Calu3 (cell line): ENCODE measurements around the gene HIKESHI. TPM values are rescaled to one million over a fixed set of nuclear protein-coding genes. Genes with fewer than 3 reads are reported as not detected.

Experiments used
- BruUV-seq: library from RNA; stranded (reverse); fragments of 400-500 nt; replicated peaks from 2 replicates; lab custom pipeline; 2021; lab: Mats Ljungman, UMichigan
- CTCF ChIA-PET: fragments of 300-600 bp; sonication (Branson Sonifier 250); formaldehyde crosslinking; loops from one replicate; lab custom pipeline; 2022; ENCODE audit warnings: antibody characterized with exemption; lab: Charles Lee
- DNase-seq: peaks from one replicate; pipeline ENCODE4 v3.0.0; 2022
- H3K27ac Mint-ChIP-seq: one replicate; pipeline ENCODE4 v1.8.0; 2022; ENCODE audit warnings: mixed read lengths; ENCODE audit not compliant: unreplicated experiment
- H3K27me3 Mint-ChIP-seq: one replicate; pipeline ENCODE4 v1.8.0; 2022; ENCODE audit warnings: mixed read lengths; ENCODE audit not compliant: unreplicated experiment
- H3K36me3 Mint-ChIP-seq: one replicate; pipeline ENCODE4 v1.8.0; 2022; ENCODE audit warnings: mild to moderate bottlenecking, moderate library complexity, mixed read lengths; ENCODE audit not compliant: insufficient read depth, unreplicated experiment
- H3K4me1 Mint-ChIP-seq: one replicate; pipeline ENCODE4 v1.8.0; 2022; ENCODE audit warnings: mild to moderate bottlenecking, low read depth, mixed read lengths; ENCODE audit not compliant: unreplicated experiment
- H3K4me3 Mint-ChIP-seq: one replicate; pipeline ENCODE4 v1.8.0; 2022; ENCODE audit warnings: mild to moderate bottlenecking, low read depth, moderate library complexity, mixed read lengths; ENCODE audit not compliant: unreplicated experiment
- H3K9me3 Mint-ChIP-seq: one replicate; pipeline ENCODE4 v1.8.0; 2022; ENCODE audit warnings: low read depth, mixed read lengths; ENCODE audit not compliant: unreplicated experiment
- intact Hi-C: fragments of 100-400 bp; cut with micrococcal nuclease; formaldehyde crosslinking; loops from one replicate; pipeline ENCODE4 v1.10.0; 2022; ENCODE audit not compliant: unreplicated experiment
- total RNA-seq: library from RNA; stranded (reverse); gene quantifications from 2 replicates; pipeline ENCODE4 v1.2.3, GENCODE V29; 2022
- TF ChIP-seq, protein P1 (sequence below): fragments of 200-600 bp; IDR thresholded peaks from one replicate; pipeline ENCODE4 v1.8.0; 2022; ENCODE audit warnings: antibody characterized with exemption; ENCODE audit not compliant: unreplicated experiment

HIKESHI gene
- total RNA-seq, 1 experiment from 2014 or later: 22.9 TPM

DNA sequence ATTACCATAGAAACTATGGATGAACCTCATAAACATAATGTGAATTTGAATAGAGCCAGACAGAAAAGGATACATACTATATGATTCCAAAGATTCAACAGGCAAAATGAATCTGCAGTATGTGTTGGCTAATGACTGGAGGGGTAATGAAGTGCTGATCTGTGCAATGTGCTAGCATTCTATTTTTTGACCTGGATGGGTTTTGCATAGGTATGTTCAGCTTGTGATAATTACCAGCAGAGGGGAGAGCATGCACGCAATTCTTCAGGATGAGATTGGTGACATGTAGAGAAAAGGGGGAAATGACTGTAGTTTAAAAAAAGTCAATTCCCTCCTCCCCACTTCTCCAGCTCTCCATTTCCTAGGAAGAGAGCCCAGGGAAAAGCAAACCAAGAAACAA is 72.0 kb downstream of the HIKESHI start:
- CTCF ChIA-PET: no interaction called here
- no TSS peak for BruUV-seq
- H3K27ac Mint-ChIP-seq: no peak overlapping the region
- peaks cover 9% of the 10 kb centered on the region for H3K36me3 Mint-ChIP-seq
- H3K27me3 Mint-ChIP-seq: no peaks in the 10 kb centered on the region
- intact Hi-C loops: no loop called here
- H3K4me3 Mint-ChIP-seq: no peak overlapping the region
- peaks cover 12% of the 10 kb centered on the region for H3K4me1 Mint-ChIP-seq
- peaks cover 4% of the 10 kb centered on the region for H3K9me3 Mint-ChIP-seq
- no peak for DNase-seq
- TF ChIP-seq, protein P1, sequence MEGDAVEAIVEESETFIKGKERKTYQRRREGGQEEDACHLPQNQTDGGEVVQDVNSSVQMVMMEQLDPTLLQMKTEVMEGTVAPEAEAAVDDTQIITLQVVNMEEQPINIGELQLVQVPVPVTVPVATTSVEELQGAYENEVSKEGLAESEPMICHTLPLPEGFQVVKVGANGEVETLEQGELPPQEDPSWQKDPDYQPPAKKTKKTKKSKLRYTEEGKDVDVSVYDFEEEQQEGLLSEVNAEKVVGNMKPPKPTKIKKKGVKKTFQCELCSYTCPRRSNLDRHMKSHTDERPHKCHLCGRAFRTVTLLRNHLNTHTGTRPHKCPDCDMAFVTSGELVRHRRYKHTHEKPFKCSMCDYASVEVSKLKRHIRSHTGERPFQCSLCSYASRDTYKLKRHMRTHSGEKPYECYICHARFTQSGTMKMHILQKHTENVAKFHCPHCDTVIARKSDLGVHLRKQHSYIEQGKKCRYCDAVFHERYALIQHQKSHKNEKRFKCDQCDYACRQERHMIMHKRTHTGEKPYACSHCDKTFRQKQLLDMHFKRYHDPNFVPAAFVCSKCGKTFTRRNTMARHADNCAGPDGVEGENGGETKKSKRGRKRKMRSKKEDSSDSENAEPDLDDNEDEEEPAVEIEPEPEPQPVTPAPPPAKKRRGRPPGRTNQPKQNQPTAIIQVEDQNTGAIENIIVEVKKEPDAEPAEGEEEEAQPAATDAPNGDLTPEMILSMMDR: no peak

DNA sequence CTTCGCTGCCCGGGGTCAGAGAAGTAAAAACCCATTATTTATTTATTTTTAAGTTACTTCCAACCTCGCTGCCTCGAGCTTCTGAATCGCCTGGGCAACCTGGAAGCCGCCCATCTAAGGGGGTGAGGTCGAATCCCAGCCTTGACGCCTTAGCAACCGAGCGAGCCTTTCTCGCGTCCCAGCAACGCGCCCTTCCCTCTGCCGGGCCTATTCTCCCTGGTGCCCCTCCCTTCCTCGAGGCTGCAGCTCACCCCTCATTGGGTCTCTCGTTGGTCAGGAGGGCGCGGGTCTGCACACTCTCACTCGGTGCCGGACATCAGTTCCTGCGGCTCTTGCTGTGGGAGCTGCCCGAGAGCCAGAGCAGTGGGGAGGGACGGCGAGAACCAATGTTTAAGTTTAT is 72.5 kb downstream of the HIKESHI start, which contains the start of gene CCDC81:
CCDC81 (plus strand) TSS at position 302 of the 400 bp plus-strand sequence. CDS start 277 bp downstream, outside the sequence.
- CTCF ChIA-PET: no interaction called here
- Mint-ChIP-seq H3K9me3 (peaks cover 4% of the 10 kb centered on the region), H3K36me3 (peaks cover 9% of the 10 kb centered on the region), H3K27me3 (no peaks in the 10 kb centered on the region), H3K27ac (no peak within 1 kb of the TSS), H3K4me1 (peaks cover 12% of the 10 kb centered on the region), H3K4me3 (no peak within 1 kb of the TSS)
- no TSS peak for BruUV-seq
- TF ChIP-seq, protein P1: no peak
- DNase-seq: no peak
- intact Hi-C loops: no loop called here

DNA sequence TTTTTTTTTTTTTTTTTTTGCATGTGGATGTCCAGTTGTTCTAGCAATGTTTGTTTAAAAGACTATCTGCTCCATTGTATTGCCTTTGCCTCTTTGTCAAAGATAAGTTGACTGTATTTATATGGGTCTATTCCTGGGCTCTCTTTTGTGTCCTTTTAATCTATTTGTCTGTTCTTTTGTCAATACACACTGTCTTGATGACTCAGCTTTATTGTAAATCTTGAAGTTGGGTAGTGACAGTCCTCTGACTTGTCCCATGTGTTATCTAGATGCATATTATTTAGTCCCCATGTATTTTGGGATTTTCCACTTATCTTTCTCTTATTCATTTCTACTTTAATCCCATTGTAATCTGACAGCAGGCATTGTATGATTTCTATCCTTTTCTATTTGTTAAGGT is 75.9 kb downstream of the HIKESHI start:
- Mint-ChIP-seq H3K27ac (no peak overlapping the region), H3K27me3 (no peaks in the 10 kb centered on the region), H3K9me3 (peaks cover 4% of the 10 kb centered on the region), H3K36me3 (no peaks in the 10 kb centered on the region), H3K4me1 (no peaks in the 10 kb centered on the region), H3K4me3 (no peak overlapping the region)
- TF ChIP-seq, protein P1: no peak
- CTCF ChIA-PET: no interaction called here
- intact Hi-C loops: no loop called here
- BruUV-seq: no TSS peak
- DNase-seq: no peak

DNA sequence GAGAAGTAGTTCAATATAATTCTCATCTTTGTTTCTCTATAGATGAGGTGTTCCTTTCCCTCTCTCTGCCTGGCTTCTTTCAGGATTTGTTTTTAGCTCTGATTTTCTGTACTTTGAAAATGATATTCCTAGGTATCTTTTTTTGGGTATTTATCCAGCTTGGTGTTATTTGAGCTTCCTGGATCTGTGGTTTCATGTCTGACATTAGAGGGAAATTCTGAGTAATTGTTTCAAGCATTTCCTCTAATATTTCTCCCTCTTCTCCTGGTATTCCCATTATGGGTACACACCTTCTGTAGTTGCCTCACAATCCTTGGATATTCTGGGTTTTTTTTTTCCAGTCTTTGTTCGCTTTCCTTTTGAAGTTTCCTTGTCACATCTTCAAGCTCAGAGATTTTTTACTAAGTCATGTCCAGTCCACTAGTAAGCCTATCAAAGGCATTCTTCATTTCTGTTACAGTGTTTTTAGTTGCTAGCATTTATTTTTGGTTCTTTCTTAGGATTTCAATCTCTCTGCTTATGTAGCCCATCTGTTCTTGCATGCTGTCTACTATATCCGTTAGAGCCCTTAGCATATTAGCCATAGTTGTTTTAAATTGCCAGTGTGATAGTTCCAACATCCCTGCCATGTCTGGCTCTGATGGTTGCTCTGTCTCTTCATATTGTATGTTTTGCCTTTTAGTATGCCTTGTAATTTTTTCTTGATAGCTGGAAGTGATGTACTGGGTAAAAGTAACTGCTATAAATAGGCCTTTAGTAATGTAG is 78.4 kb downstream of the HIKESHI start:
- Mint-ChIP-seq H3K36me3 (no peaks in the 10 kb centered on the region), H3K27me3 (no peaks in the 10 kb centered on the region), H3K4me3 (no peak overlapping the region), H3K9me3 (peaks cover 4% of the 10 kb centered on the region), H3K4me1 (no peaks in the 10 kb centered on the region), H3K27ac (no peak overlapping the region)
- no TSS peak for BruUV-seq
- no peak for DNase-seq
- TF ChIP-seq, protein P1: no peak
- CTCF ChIA-PET: no interaction called here
- intact Hi-C loops: no loop called here
